Skin of body (tissue), 1 donor: ENCODE results near the gene AP5B1. TPM values are rescaled to one million over a fixed set of nuclear protein-coding genes. Genes with fewer than 3 reads are reported as not detected.

Experiments
- total RNA-seq: library from RNA; depleted of rRNA; stranded (reverse); fragments of >200 nt; gene quantifications from one replicate; pipeline ENCODE4 v1.2.3, GENCODE V29; 2014

Gene AP5B1
- total RNA-seq, 1 donor from 2014 or later: 6.9 TPM

Other genes with a start within 250 kb of the AP5B1 start
- 56.0 TPM for gene LTBP3, start 222.6 kb downstream of the AP5B1 start, total RNA-seq
- 18.5 TPM for gene ZNRD2, start 210.5 kb downstream of the AP5B1 start, total RNA-seq
- gene FAM89B, start 208.4 kb downstream of the AP5B1 start, total RNA-seq: 9.8 TPM
- gene EHBP1L1, start 204.9 kb downstream of the AP5B1 start, total RNA-seq: 49.5 TPM
- gene KCNK7, start 185.2 kb downstream of the AP5B1 start, total RNA-seq: 8.5 TPM
- gene MAP3K11, start 166.8 kb downstream of the AP5B1 start, total RNA-seq: 20.8 TPM
- gene PCNX3, start 165.2 kb downstream of the AP5B1 start, total RNA-seq: 8.6 TPM
- 12.1 TPM for gene SIPA1, start 142.9 kb downstream of the AP5B1 start, total RNA-seq
- gene RELA, start 118.1 kb downstream of the AP5B1 start, total RNA-seq: 22.6 TPM
- 30.0 TPM for gene KAT5, start 68.7 kb downstream of the AP5B1 start, total RNA-seq
- gene RNASEH2C, start 60.2 kb downstream of the AP5B1 start, total RNA-seq: 12.9 TPM
- 23.3 TPM for gene OVOL1, start 6.1 kb upstream of the AP5B1 start, total RNA-seq
- 1.4 TPM for gene SNX32, start 53.0 kb upstream of the AP5B1 start, total RNA-seq
- gene CFL1, start 77.2 kb upstream of the AP5B1 start, total RNA-seq: 371 TPM
- gene MUS81, start 79.5 kb upstream of the AP5B1 start, total RNA-seq: 24.0 TPM
- gene EFEMP2, start 91.8 kb upstream of the AP5B1 start, total RNA-seq: 33.6 TPM
- gene CTSW, start 98.9 kb upstream of the AP5B1 start, total RNA-seq: 0.59 TPM
- gene FIBP, start 107.5 kb upstream of the AP5B1 start, total RNA-seq: 51.0 TPM
- 11.4 TPM for gene CCDC85B, start 109.7 kb upstream of the AP5B1 start, total RNA-seq
- 10.6 TPM for gene FOSL1, start 119.4 kb upstream of the AP5B1 start, total RNA-seq
- 13.6 TPM for gene C11orf68, start 138.1 kb upstream of the AP5B1 start, total RNA-seq
- 55.1 TPM for gene DRAP1, start 138.4 kb upstream of the AP5B1 start, total RNA-seq
- gene TSGA10IP, start 164.5 kb upstream of the AP5B1 start, total RNA-seq: not detected
- gene SART1, start 180.8 kb upstream of the AP5B1 start, total RNA-seq: 38.0 TPM
- gene EIF1AD, start 221.2 kb upstream of the AP5B1 start, total RNA-seq: 19.0 TPM
- gene BANF1, start 221.5 kb upstream of the AP5B1 start, total RNA-seq: 20.5 TPM
- gene CST6, start 231.0 kb upstream of the AP5B1 start, total RNA-seq: 279 TPM
- 0.10 TPM for gene CATSPER1, start 245.5 kb upstream of the AP5B1 start, total RNA-seq